ENCODE measurements around the gene LKAAEAR1. TPM values are rescaled to one million over a fixed set of nuclear protein-coding genes. Genes with fewer than 3 reads are reported as not detected.

LKAAEAR1 gene
- total and polyA plus RNA-seq, 2 of the 13 experiments (the other 11 are each of a cell fraction or from before 2014, with no cell fraction given): not detected

GRCh38 chr20:64062276-64062595, 22.0 kb downstream of the LKAAEAR1 start (continued):
- TF ChIP-seq NFATC3 (CRISPR knock-in tag; IDR thresholded peaks at IDR 0.05) (no peak), ZNF326 (CRISPR knock-in tag; IDR thresholded peaks at IDR 0.05; ENCODE audit: borderline replicate concordance) (peak; percentile 59; the same call in 1 of the 2 replicates), JUN (CRISPR knock-in tag; IDR thresholded peaks at IDR 0.05) (no peak), ZBTB4 (CRISPR knock-in tag; IDR thresholded peaks at IDR 0.05; ENCODE audit: borderline replicate concordance) (no peak), ZFP36 (IDR thresholded peaks at IDR 0.05; ENCODE audit: borderline replicate concordance, low read depth, low read length, partially characterized antibody) (no peak), ZNF652 (CRISPR knock-in tag; IDR thresholded peaks at IDR 0.05; ENCODE audit: borderline replicate concordance, low read depth) (no peak), ZNF557 (CRISPR knock-in tag; IDR thresholded peaks at IDR 0.05) (no peak), ZNF251 (CRISPR knock-in tag; IDR thresholded peaks at IDR 0.05) (0 out of 2 replicates have a peak, but pooled peaks have one; percentile 78), DPF2 (CRISPR knock-in tag; IDR thresholded peaks at IDR 0.05; ENCODE audit: borderline replicate concordance, low read depth) (0 out of 2 replicates have a peak, but pooled peaks have one; percentile 57), BRD4 (CRISPR knock-in tag; IDR thresholded peaks at IDR 0.05) (peak; percentile 19; the same call in 1 of the 2 replicates), ZFYVE20 (CRISPR knock-in tag; IDR thresholded peaks at IDR 0.05; ENCODE audit: borderline replicate concordance, low read depth) (0 out of 2 replicates have a peak, but pooled peaks have one; percentile 68), U2AF1 (optimal IDR thresholded peaks at IDR 0.05; ENCODE audit: low read depth, low read length) (peak; percentile 5), ZBTB1 (CRISPR knock-in tag; IDR thresholded peaks at IDR 0.05; ENCODE audit: borderline replicate concordance) (0 out of 2 replicates have a peak, but pooled peaks have one; percentile 5), SOX6 (IDR thresholded peaks at IDR 0.05) (no peak), SOX6 (CRISPR knock-in tag; IDR thresholded peaks at IDR 0.05) (no peak), ZBTB34 (CRISPR knock-in tag; IDR thresholded peaks at IDR 0.05) (no peak), ZFY (CRISPR knock-in tag; IDR thresholded peaks at IDR 0.05) (no peak), GZF1 (CRISPR knock-in tag; IDR thresholded peaks at IDR 0.05) (no peak), SMC3 (IDR thresholded peaks at IDR 0.05; ENCODE audit: low read length) (no peak), ATF7-NPFF (CRISPR knock-in tag; IDR thresholded peaks at IDR 0.05; ENCODE audit: low read depth) (no peak), ISX (CRISPR knock-in tag; conservative IDR thresholded peaks at IDR 0.05) (0 out of 2 replicates have a peak, but pooled peaks have one; percentile 19), ZNF83 (CRISPR knock-in tag; IDR thresholded peaks at IDR 0.05; ENCODE audit: borderline replicate concordance) (no peak)
- TF ChIP-seq, protein P1, sequence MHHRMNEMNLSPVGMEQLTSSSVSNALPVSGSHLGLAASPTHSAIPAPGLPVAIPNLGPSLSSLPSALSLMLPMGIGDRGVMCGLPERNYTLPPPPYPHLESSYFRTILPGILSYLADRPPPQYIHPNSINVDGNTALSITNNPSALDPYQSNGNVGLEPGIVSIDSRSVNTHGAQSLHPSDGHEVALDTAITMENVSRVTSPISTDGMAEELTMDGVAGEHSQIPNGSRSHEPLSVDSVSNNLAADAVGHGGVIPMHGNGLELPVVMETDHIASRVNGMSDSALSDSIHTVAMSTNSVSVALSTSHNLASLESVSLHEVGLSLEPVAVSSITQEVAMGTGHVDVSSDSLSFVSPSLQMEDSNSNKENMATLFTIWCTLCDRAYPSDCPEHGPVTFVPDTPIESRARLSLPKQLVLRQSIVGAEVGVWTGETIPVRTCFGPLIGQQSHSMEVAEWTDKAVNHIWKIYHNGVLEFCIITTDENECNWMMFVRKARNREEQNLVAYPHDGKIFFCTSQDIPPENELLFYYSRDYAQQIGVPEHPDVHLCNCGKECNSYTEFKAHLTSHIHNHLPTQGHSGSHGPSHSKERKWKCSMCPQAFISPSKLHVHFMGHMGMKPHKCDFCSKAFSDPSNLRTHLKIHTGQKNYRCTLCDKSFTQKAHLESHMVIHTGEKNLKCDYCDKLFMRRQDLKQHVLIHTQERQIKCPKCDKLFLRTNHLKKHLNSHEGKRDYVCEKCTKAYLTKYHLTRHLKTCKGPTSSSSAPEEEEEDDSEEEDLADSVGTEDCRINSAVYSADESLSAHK (CRISPR knock-in tag; IDR thresholded peaks at IDR 0.05; ENCODE audit: borderline replicate concordance): no peak; the same call in 1 of the 2 replicates

Data from HepG2 (cell line).